ENCODE measurements around the gene KASH5.

DNA sequence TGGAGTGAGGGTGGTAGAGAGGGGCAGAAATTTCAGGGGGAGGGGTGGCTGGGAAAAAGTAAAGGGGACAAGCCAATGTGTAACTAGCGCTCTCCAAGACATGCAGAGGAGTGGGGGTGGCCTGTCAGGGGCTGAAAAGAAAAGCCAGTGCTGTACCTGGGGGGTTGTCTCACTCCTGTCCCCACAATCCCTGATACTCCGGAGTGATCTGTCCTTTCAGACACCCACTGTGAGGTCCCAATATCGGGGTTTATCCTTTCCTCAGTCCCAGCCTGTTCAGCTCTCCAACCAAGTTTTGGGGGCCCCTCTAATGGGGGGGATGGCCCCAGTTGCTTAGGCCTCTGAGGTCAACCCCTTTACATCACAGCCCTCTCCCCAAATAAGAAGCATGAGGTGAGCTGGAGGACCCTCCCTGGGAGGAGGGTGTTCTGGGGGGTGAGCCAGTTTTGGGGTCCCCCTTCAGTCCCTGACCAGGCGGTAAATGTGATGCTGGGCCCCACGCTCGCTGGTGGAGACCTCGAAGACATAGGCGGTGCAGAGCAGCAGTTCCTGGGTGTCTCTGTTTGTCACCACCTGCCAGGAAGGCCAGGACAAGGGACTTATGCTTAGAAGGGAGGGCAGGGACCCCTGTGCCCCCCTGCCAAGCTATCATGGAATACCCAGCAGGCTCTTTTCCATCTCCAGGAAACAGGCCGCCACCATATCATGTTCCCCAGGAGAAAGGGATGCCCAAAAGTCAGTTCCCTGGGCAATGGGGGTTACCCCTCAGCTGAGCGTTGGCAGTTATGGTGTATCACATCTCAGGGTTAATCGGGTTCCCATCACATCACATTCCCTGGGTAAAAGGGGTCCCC, 47.0 kb upstream of the KASH5 start:
- no peak for TF ChIP-seq ZNF274 (IDR thresholded peaks at IDR 0.05; ENCODE audit: low read depth, low read length)
- no peak for TF ChIP-seq SUZ12 (IDR thresholded peaks at IDR 0.05; ENCODE audit: extremely low read depth, insufficient read depth, insufficient read length)
- no peak for TF ChIP-seq YY1 (IDR thresholded peaks at IDR 0.05; ENCODE audit: insufficient read depth, insufficient read length)

Measured in NT2/D1 (cell line).